ENCODE data around the gene COX5A.

DNA sequence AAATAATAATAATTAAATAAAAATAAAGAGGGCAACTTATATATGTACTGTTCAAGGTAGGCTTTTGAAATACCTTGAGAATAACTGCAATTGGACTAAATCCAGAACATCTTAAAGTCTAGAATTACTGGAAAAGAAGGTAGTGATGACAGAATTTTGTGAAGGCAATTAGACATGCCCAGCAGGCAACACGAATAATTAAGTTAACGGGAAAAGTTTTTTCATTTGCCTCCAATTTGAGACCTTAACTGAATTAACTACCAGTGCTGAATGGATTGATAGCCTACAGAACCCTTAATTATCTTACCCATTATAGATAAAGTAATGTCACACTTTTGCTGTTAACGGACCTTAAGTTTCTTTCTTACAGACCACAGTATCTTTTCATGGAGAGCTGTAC is 13.3 kb downstream of the COX5A start:
- TF ChIP-seq, protein P1, sequence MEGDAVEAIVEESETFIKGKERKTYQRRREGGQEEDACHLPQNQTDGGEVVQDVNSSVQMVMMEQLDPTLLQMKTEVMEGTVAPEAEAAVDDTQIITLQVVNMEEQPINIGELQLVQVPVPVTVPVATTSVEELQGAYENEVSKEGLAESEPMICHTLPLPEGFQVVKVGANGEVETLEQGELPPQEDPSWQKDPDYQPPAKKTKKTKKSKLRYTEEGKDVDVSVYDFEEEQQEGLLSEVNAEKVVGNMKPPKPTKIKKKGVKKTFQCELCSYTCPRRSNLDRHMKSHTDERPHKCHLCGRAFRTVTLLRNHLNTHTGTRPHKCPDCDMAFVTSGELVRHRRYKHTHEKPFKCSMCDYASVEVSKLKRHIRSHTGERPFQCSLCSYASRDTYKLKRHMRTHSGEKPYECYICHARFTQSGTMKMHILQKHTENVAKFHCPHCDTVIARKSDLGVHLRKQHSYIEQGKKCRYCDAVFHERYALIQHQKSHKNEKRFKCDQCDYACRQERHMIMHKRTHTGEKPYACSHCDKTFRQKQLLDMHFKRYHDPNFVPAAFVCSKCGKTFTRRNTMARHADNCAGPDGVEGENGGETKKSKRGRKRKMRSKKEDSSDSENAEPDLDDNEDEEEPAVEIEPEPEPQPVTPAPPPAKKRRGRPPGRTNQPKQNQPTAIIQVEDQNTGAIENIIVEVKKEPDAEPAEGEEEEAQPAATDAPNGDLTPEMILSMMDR (IDR thresholded peaks at IDR 0.05) = no peak
- no peak for TF ChIP-seq EZH2 (IDR thresholded peaks at IDR 0.05; ENCODE audit: borderline replicate concordance, insufficient read depth, low read depth, low read length, poor library complexity, severe bottlenecking)
